AG09319 (cell line): ENCODE measurements around the gene KCNK1.
"Not testable (repeated sequence)": the region's sequence is repeated elsewhere in the genome, so short reads cannot be mapped to it uniquely, and the experiment has no call there.

Experiments used
- DNase-seq: peaks from one replicate; pipeline ENCODE4 v3.0.0-alpha.2; 2010; ENCODE audit warnings: low read depth; ENCODE audit errors: extremely low read depth
- CTCF ChIP-seq: IDR thresholded peaks from 2 replicates; pipeline ENCODE4 v1.5.1; 2011; ENCODE audit warnings: low read depth, mild to moderate bottlenecking, inconsistent platforms, low read length, moderate library complexity

The KCNK1 gene

DNA sequence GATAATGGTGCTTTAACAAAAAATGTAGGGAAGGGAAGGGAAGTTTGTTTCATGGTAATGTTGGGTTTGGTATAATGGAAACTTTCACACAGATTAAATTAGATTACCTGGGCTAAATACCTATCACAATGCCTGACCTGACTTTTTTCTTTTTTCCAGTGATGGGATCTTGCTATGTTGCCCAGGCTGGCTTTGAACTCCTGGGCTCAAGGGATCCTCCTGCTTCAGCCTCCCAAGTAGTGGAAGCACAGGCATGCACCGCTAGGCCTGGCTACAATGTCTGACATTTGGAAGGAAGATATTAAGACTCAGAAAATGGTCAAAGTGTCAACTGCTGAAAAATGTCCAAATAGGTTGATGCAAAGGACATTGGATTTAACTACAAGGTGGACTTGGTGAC lies 67.4 kb downstream of the KCNK1 start:
- DNase-seq: no peak
- TF ChIP-seq CTCF: no peak

DNA sequence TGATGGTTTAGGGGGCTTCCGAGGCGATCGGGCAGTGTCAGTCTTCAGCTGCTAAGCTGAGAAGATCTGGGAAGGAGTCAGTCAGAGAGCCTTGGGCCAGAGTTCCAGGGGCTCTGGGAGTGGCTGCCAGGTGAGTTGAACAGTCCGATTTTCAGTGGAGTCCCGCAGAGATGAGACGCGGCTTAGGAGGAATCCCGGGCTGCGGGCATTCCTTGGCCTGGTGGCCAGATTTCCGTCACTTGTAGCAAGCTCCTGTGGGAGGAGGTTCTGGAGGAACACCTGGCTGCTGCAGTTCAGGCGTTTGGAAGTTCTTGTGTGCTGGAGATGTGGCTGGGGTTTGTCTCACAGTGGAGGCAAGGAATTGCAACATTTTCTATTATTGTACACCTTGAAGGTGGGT lies 72.7 kb downstream of the KCNK1 start:
- not testable (repeated sequence) for DNase-seq

DNA sequence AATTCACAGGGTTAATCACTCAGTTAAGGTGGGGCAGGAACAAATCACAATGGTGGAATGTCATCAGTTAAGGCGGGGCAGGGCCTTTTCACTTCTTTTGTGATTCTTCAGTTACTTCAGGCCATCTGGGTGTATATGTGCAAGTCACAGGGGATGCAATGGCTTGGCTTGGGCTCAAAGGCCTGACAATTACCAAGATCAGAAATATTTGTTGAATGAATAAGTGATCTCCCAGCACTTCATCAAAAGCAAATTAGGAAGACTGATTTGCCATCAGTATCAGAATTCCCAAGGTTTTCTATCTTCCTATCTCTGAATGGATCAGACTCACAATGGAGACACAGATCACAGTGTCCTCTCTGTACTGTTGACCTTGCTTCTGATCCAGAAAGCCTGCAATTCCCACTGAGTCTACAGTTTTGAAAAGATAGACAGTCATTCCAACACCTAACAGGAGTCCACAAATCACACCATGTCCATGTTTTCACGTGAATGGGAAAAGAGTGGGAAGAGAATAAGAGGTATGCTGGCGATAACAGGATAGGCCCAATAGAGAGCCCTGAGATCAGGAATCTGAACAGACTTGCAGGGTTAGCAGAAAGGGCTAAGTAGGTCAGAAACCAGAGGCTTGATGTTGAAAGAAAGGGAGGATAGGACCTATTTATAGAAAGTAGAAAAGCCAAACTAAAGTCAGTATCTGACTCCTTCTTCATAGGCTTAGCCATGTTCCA lies 75.3 kb downstream of the KCNK1 start:
- DNase-seq: no peak
- no peak for TF ChIP-seq CTCF

GRCh38 chr1:233689748-233690254 lies 75.9 kb downstream of the KCNK1 start:
- DNase-seq: no peak
- TF ChIP-seq CTCF: no peak

DNA sequence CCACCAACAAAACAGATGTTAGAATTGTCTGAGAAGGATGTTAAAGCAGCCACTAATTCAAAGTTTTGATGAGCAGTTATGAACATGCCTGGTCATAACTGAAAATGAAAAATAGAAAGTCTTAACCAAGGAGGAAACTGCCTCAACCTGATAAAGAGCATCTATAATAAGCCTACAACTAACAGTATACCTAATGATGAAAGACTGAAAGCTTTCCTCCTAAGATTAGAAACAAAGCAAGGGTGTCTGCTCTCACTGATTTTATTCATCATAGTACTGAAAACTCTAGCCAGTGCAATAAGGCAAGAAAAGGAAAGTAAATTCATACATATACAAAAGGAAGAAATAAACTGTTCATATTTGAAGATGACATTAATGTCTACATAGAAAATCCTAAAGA lies 82.0 kb downstream of the KCNK1 start:
- DNase-seq: no peak
- TF ChIP-seq CTCF: no peak

- DNase-seq: no peak
- TF ChIP-seq CTCF: no peak
These were observed 86.4 kb downstream of the KCNK1 start for GRCh38 chr1:233700338-233700737.

- DNase-seq: no peak
- no peak for TF ChIP-seq CTCF
These were observed 90.4 kb downstream of the KCNK1 start for GRCh38 chr1:233704170-233704897.
